PC-3 (cell line): ENCODE data around the gene SNX2. TPM values are rescaled to one million over a fixed set of nuclear protein-coding genes. Genes with fewer than 3 reads are reported as not detected.

Experiments
- ATAC-seq: fragments of 200-7000 bp; cut with Tn5 transposase; 2 replicates; pipeline ENCODE4 v1.9.1; 2020; ENCODE audit warnings: mild to moderate bottlenecking, moderate library complexity
- BruUV-seq: library from RNA; stranded (reverse); fragments of 400-500 nt; replicated peaks from 2 replicates; lab custom pipeline; 2021; lab: Mats Ljungman, UMichigan
- CTCF ChIA-PET: fragments of 300-600 bp; sonication (Branson Sonifier 250); formaldehyde crosslinking; loops from one replicate; lab custom pipeline; 2022; ENCODE audit warnings: antibody characterized with exemption; lab: Charles Lee
- POLR2A ChIA-PET: fragments of 300-600 bp; sonication (Branson Sonifier 250); formaldehyde crosslinking; loops from one replicate; lab custom pipeline; 2022; ENCODE audit warnings: antibody characterized with exemption; ENCODE audit not compliant: unreplicated experiment; lab: Charles Lee
- DNase-seq: peaks from one replicate; pipeline ENCODE4 v3.0.0-alpha.2; 2015
- H2AFZ ChIP-seq: fragments of 300-600 bp; sonication (generic); 2 replicates; pipeline ENCODE4 v1.6.0; 2016; ENCODE audit warnings: antibody characterized with exemption, low read length
- H3F3A ChIP-seq: fragments of 300-600 bp; sonication (generic); one replicate; pipeline ENCODE4 v1.6.0; 2017; ENCODE audit warnings: antibody characterized with exemption, low read length, control low read depth, mild to moderate bottlenecking; ENCODE audit not compliant: unreplicated experiment
- H3K27ac ChIP-seq: fragments of 300-600 bp; sonication (generic); 2 replicates; pipeline ENCODE4 v1.5.1; 2016; ENCODE audit warnings: mild to moderate bottlenecking, low read length
- H3K27me3 ChIP-seq: fragments of 300-600 bp; sonication (generic); 2 replicates; pipeline ENCODE4 v1.6.1; 2016; ENCODE audit warnings: low read length, mixed read lengths
- H3K36me3 ChIP-seq: fragments of 300-600 bp; sonication (generic); 2 replicates; pipeline ENCODE4 v1.6.1; 2016; ENCODE audit warnings: low read depth, mixed run types, low read length, mixed read lengths
- H3K4me1 ChIP-seq: fragments of 300-600 bp; sonication (generic); 2 replicates; pipeline ENCODE4 v1.5.1; 2016; ENCODE audit warnings: low read length; ENCODE audit not compliant: insufficient read depth
- H3K4me2 ChIP-seq: fragments of 300-600 bp; sonication (generic); 2 replicates; pipeline ENCODE4 v1.6.0; 2016; ENCODE audit warnings: low read length
- H3K4me3 ChIP-seq: fragments of 300-600 bp; sonication (generic); 2 replicates; pipeline ENCODE4 v1.5.1; 2016; ENCODE audit warnings: mild to moderate bottlenecking, low read length, mixed read lengths
- H3K79me2 ChIP-seq: fragments of 300-600 bp; sonication (generic); 2 replicates; pipeline ENCODE4 v1.6.1; 2017; ENCODE audit warnings: low read length, mixed read lengths
- H3K9ac ChIP-seq: fragments of 300-600 bp; sonication (generic); 2 replicates; pipeline ENCODE4 v1.6.0; 2016; ENCODE audit warnings: mild to moderate bottlenecking, low read length
- H3K9me2 ChIP-seq: fragments of 300-600 bp; sonication (generic); replicated peaks from 2 replicates; pipeline ENCODE4 v1.6.1; 2016; ENCODE audit warnings: mixed run types, low read length, mixed read lengths
- H3K9me3 ChIP-seq: fragments of 300-600 bp; sonication (generic); 2 replicates; pipeline ENCODE4 v1.6.1; 2016; ENCODE audit warnings: low read length, mixed read lengths
- H4K20me1 ChIP-seq: fragments of 300-600 bp; sonication (generic); 2 replicates; pipeline ENCODE4 v1.6.1; 2016; ENCODE audit warnings: low read length, mixed read lengths
- EZH2 ChIP-seq: fragments of 300-600 bp; sonication (generic); IDR thresholded peaks from one replicate; pipeline ENCODE4 v1.6.1; 2017; ENCODE audit warnings: antibody characterized with exemption, mild to moderate bottlenecking, low read length; ENCODE audit not compliant: unreplicated experiment
- EZH2phosphoT487 ChIP-seq: fragments of 300-600 bp; sonication (generic); IDR thresholded peaks from 2 replicates; pipeline ENCODE4 v1.6.1; 2018; ENCODE audit warnings: mild to moderate bottlenecking, antibody characterized with exemption, low read length, borderline replicate concordance
- intact Hi-C: fragments of 100-400 bp; cut with micrococcal nuclease; formaldehyde crosslinking; loops from 2 replicates; pipeline ENCODE4 v1.9.0; 2023
- total RNA-seq: library from RNA; depleted of rRNA; stranded (reverse); fragments of >200 nt; gene quantifications from 2 replicates; pipeline ENCODE4 v1.2.3, GENCODE V29; 2014
- TF ChIP-seq, protein P1 (sequence below): fragments of 300-600 bp; sonication (generic); conservative IDR thresholded peaks from 2 replicates; pipeline ENCODE4 v1.5.1; 2017; ENCODE audit warnings: antibody characterized with exemption, low read depth, mild to moderate bottlenecking, low read length

The SNX2 gene
- total RNA-seq, 1 experiment from 2014 or later, result 33.7 TPM

GRCh38 chr5:122738088-122738487 lies 36.8 kb upstream of the SNX2 start:
- no TSS peak for BruUV-seq
- Histone ChIP-seq H4K20me1 (no peaks in the 10 kb centered on the region), H3K9ac (no peak overlapping the region), H3F3A (no peaks in the 10 kb centered on the region), H3K4me1 (no peaks in the 10 kb centered on the region), H2AFZ (no peak overlapping the region), H3K9me3 (no peaks in the 10 kb centered on the region), H3K79me2 (no peaks in the 10 kb centered on the region), H3K4me3 (no peak overlapping the region), H3K27ac (no peak overlapping the region), H3K9me2 (no peaks in the 10 kb centered on the region), H3K36me3 (no peaks in the 10 kb centered on the region), H3K27me3 (no peaks in the 10 kb centered on the region), H3K4me2 (no peak overlapping the region)
- peak; percentile 23 for DNase-seq
- no peak for TF ChIP-seq EZH2phosphoT487
- no peak for TF ChIP-seq EZH2
- TF ChIP-seq, protein P1, sequence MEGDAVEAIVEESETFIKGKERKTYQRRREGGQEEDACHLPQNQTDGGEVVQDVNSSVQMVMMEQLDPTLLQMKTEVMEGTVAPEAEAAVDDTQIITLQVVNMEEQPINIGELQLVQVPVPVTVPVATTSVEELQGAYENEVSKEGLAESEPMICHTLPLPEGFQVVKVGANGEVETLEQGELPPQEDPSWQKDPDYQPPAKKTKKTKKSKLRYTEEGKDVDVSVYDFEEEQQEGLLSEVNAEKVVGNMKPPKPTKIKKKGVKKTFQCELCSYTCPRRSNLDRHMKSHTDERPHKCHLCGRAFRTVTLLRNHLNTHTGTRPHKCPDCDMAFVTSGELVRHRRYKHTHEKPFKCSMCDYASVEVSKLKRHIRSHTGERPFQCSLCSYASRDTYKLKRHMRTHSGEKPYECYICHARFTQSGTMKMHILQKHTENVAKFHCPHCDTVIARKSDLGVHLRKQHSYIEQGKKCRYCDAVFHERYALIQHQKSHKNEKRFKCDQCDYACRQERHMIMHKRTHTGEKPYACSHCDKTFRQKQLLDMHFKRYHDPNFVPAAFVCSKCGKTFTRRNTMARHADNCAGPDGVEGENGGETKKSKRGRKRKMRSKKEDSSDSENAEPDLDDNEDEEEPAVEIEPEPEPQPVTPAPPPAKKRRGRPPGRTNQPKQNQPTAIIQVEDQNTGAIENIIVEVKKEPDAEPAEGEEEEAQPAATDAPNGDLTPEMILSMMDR, result no peak
- POLR2A ChIA-PET, result no interaction called here
- intact Hi-C loops, result no loop called here
- ATAC-seq, result no peak
- CTCF ChIA-PET, result no interaction called here

- no peaks in the 10 kb centered on the region for H3K9me3 ChIP-seq
- CTCF ChIA-PET, result no interaction called here
- no peaks in the 10 kb centered on the region for H3F3A ChIP-seq
- H4K20me1 ChIP-seq, result no peaks in the 10 kb centered on the region
- POLR2A ChIA-PET, result no interaction called here
- H3K4me3 ChIP-seq, result no peak overlapping the region
- no peaks in the 10 kb centered on the region for H3K27me3 ChIP-seq
- no peaks in the 10 kb centered on the region for H3K9me2 ChIP-seq
- no peak for DNase-seq
- no peaks in the 10 kb centered on the region for H3K36me3 ChIP-seq
- H3K4me2 ChIP-seq, result no peak overlapping the region
- no peak for TF ChIP-seq EZH2
- no peak for TF ChIP-seq EZH2phosphoT487
- TF ChIP-seq, protein P1, result no peak
- no peak overlapping the region for H3K9ac ChIP-seq
- H3K79me2 ChIP-seq, result no peaks in the 10 kb centered on the region
- no peak for ATAC-seq
- no peak overlapping the region for H3K27ac ChIP-seq
- BruUV-seq, result no TSS peak
- H2AFZ ChIP-seq, result no peak overlapping the region
- no peaks in the 10 kb centered on the region for H3K4me1 ChIP-seq
- intact Hi-C loops, result no loop called here
Measured at GRCh38 chr5:122741681-122742080, 33.2 kb upstream of the SNX2 start.

- no peaks in the 10 kb centered on the region for H3K9me3 ChIP-seq
- H3K4me1 ChIP-seq, result no peaks in the 10 kb centered on the region
- no peaks in the 10 kb centered on the region for H3K27me3 ChIP-seq
- H3K4me3 ChIP-seq, result no peak overlapping the region
- ChIA-PET CTCF (no interaction called here), POLR2A (no interaction called here)
- no peak overlapping the region for H3K27ac ChIP-seq
- H3K79me2 ChIP-seq, result no peaks in the 10 kb centered on the region
- H3K9ac ChIP-seq, result no peak overlapping the region
- TF ChIP-seq, protein P1, result no peak
- TF ChIP-seq EZH2 (no peak), EZH2phosphoT487 (no peak)
- no TSS peak for BruUV-seq
- DNase-seq (no peak), ATAC-seq (no peak)
- no peaks in the 10 kb centered on the region for H3F3A ChIP-seq
- intact Hi-C loops, result no loop called here
- H3K4me2 ChIP-seq, result no peak overlapping the region
- no peaks in the 10 kb centered on the region for H4K20me1 ChIP-seq
- no peaks in the 10 kb centered on the region for H3K9me2 ChIP-seq
- no peaks in the 10 kb centered on the region for H3K36me3 ChIP-seq
- H2AFZ ChIP-seq, result no peak overlapping the region
Measured at GRCh38 chr5:122743261-122743660, 31.6 kb upstream of the SNX2 start.
